Effector memory CD4-positive, alpha-beta T cell (primary cell): ENCODE measurements around the gene IPP.
A peak's percentile ranks its signal among the peaks of the same experiment; 100 is the strongest.
"Not testable (repeated sequence)": the region's sequence is repeated elsewhere in the genome, so short reads cannot be mapped to it uniquely, and the experiment has no call there.

ENCODE experiments used
- DNase-seq, 3 donors: peaks; one replicate each; pipeline ENCODE4 v3.0.0-alpha.2; 2020
- H3K27ac ChIP-seq: 2 replicates; pipeline ENCODE4 v1.7.0; 2013; ENCODE audit warnings: mild to moderate bottlenecking, low read length, moderate library complexity; ENCODE audit not compliant: insufficient read depth, poor library complexity, severe bottlenecking
- H3K27me3 ChIP-seq: replicated peaks from 2 replicates; pipeline ENCODE4 v1.7.0; 2013; ENCODE audit warnings: mild to moderate bottlenecking, low read length; ENCODE audit not compliant: insufficient read depth, control insufficient read depth, poor library complexity, severe bottlenecking
- H3K36me3 ChIP-seq: 2 replicates; pipeline ENCODE4 v1.7.0; 2013; ENCODE audit warnings: mild to moderate bottlenecking, low read length, moderate library complexity; ENCODE audit not compliant: control insufficient read depth, insufficient read depth
- H3K4me1 ChIP-seq: 2 replicates; pipeline ENCODE4 v1.7.0; 2013; ENCODE audit warnings: low read length, mild to moderate bottlenecking; ENCODE audit not compliant: control insufficient read depth, insufficient read depth, poor library complexity, severe bottlenecking
- H3K4me3 ChIP-seq: 2 replicates; pipeline ENCODE4 v1.7.0; 2013; ENCODE audit warnings: low read length, low read depth, mild to moderate bottlenecking; ENCODE audit not compliant: insufficient read depth, poor library complexity, severe bottlenecking
- H3K9me3 ChIP-seq: 2 replicates; pipeline ENCODE4 v1.7.0; 2013; ENCODE audit warnings: mild to moderate bottlenecking, low read length, moderate library complexity; ENCODE audit not compliant: control insufficient read depth

The IPP gene

DNA sequence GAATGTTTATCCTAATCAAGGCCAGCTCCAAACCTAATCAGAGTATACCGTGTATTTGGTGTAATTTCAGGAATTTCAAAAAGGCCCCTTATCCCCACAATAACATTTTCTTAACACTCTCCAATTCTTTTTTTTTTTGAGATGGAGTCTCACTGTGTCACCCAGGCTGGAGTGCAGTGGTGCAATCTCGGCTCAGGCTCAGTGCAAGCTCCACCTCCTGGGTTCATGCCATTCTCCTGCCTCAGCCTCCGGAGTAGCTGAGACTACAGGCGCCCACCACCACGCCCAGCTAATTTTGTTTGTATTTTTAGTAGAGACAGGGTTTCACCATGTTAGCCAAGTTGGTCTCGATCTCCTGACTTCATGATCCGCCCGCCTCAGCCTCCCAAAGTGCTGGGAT is 33.1 kb downstream of the IPP start:
- not testable (repeated sequence) for H3K27me3 ChIP-seq, H3K36me3 ChIP-seq, H3K4me3 ChIP-seq, H3K9me3 ChIP-seq, H3K4me1 ChIP-seq, H3K27ac ChIP-seq, DNase-seq

DNA sequence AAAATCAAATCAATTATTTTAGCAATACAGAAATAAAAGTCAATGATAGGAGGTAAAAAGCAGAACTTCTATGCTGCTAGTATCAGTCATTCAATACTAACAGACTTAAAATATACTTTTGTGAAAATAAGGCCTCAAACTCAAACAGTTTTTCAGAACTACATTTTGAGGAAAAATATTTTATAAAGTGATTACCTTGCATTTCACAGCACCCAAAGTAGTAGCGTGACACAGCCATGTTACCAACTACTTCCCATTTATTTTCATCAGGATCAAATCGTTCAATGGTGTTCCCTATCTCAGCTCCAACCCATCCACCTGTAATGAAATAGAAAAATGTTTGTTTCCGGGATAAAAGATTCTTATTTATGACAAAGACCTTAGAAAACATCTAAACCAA is 33.8 kb downstream of the IPP start:
- H3K9me3 ChIP-seq, result no peaks in the 10 kb centered on the region
- no peaks in the 10 kb centered on the region for H3K27me3 ChIP-seq
- H3K4me3 ChIP-seq, result no peak overlapping the region
- peaks cover 3% of the 10 kb centered on the region for H3K36me3 ChIP-seq
- no peaks in the 10 kb centered on the region for H3K4me1 ChIP-seq
- no peak overlapping the region for H3K27ac ChIP-seq
- no peak for DNase-seq

DNA sequence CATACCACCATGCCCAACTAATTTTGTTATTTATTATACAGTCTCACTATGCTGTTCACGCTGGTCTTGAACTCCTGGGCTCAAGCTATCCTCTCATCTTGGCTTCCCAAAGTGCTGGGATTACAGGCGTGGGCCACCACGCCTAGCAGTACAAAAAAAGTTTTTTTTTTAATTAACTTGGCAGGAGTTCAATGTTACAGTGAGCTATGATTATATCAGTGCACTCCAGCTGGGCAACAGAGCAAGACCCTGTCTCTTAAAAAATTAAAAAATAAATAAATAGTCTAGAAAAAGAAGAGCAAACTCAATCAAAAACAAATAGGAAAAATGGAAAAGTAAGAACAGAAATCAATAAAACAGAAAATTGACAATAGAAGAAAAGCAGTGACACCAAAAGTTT is 36.7 kb downstream of the IPP start:
- no peak overlapping the region for H3K4me3 ChIP-seq
- no peaks in the 10 kb centered on the region for H3K27me3 ChIP-seq
- DNase-seq, result no peak
- H3K27ac ChIP-seq, result no peak overlapping the region
- H3K36me3 ChIP-seq, result peaks cover 3% of the 10 kb centered on the region
- H3K9me3 ChIP-seq, result no peaks in the 10 kb centered on the region
- no peaks in the 10 kb centered on the region for H3K4me1 ChIP-seq

DNA sequence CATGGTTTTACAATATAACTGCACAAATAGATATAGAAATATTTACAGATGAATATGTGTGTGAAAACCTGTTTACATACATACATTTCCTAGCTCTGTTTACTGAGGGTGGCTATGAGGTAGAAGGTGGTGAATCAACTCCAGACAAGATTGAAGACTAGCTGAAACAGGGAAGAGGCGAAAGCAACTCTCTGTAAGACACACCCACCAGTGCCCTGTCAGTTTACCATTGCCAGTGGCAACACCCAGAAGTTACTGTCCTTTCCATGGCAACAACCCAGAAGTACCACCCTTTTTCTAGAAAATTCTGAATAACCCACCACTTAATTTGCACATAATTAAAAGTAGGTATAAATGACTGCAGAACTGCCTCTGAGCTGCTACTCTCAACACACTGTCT is 45.8 kb downstream of the IPP start:
- no peak overlapping the region for H3K27ac ChIP-seq
- no peak for DNase-seq
- no peaks in the 10 kb centered on the region for H3K27me3 ChIP-seq
- H3K4me1 ChIP-seq, result no peaks in the 10 kb centered on the region
- H3K36me3 ChIP-seq, result peaks cover 3% of the 10 kb centered on the region
- no peak overlapping the region for H3K4me3 ChIP-seq
- H3K9me3 ChIP-seq, result no peaks in the 10 kb centered on the region

DNA sequence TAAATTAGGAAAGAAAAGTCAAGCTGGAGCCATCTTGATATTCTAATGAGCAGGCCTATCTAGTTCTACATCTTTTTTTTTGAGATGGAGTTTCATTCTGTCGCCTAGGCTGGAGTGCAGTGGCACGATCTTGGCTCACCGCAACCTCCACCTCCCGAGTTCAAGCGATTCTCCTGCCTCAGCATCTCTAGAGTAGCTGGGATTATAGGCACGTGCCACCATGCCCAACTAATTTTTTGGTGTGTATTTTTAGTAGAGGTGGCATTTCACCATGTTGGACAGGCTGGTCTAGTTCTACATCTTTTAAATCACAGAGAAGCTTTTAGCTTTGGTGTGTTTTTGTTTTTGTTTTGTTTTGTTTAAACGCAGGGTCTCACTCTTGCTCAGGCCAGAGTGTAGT is 55.6 kb downstream of the IPP start:
- Histone ChIP-seq H3K4me1 (no peaks in the 10 kb centered on the region), H3K27ac (no peak overlapping the region), H3K9me3 (no peaks in the 10 kb centered on the region), H3K4me3 (no peak overlapping the region), H3K27me3 (no peaks in the 10 kb centered on the region), H3K36me3 (peaks cover 24% of the 10 kb centered on the region)
- DNase-seq, result no peak

DNA sequence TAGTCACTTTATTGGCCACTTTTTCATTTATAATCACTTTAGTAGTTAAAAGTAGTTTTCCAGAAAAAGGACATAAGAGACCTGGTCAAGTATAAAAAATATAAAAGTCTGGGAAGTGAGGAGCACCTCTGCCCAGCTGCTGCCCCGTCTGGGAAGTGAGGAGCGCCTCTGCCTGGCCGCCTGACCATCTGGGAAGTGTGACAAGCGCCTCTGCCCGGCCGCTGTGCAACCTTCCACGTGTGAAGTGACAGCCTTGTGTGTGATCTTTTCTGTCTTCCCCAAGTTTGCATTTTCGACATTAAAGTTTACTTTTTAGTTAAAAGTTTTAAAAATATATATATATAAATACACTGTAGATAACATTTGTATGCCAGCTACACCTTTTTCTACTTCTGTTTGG is 56.6 kb downstream of the IPP start:
- not testable (repeated sequence) for H3K27ac ChIP-seq, H3K4me3 ChIP-seq
- peaks cover 24% of the 10 kb centered on the region for H3K36me3 ChIP-seq

DNA sequence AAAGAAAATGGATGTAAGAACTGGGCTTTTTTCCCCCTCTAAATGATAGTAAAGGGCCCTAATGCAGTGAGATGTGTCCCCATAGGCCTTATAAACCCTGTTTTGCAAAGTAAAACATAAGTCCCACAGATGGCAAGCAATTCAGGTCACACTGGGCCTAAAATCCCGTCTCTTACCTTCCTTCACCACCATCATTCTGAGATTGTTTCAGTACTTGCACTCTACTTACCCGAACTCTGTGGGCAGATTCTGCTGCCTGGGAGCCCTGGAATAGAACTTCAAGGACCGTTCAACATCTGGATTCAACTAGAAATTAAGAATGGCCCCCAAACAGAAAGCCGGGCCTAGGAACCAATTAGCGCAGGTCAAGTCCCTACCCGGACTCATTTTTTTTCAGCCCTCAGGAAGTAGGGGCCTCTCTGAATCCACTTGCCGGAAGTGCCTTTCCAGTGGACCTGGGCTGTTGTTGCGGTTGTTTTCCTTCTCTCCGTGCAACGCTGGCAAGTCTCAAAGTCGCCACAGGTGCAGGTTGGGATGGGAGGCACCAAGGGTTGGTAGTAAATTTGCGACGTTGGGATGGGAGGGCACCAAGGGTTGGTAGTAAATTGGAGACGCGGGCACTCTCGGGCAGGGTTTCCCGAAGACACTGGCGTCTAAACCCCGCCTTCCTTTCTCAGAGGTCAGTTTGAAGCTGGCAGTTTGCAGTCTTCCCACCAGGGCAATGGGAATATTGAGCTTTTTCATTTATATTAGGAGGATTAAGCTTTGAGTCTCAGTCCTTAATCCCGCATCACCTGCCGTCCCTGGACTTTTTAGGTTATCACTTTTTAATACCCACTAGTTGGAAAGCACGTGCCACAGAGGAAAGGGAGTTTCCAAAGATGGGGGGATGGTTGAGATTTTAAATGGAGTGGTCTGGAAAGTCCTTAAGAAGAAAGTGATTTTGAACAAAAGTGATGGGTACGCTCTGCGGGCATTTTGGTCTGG is 62.4 kb downstream of the IPP start, which contains the start of gene TMEM69:
Gene TMEM69 (plus strand): TSS at position 428 of the 987 bp plus-strand sequence. CDS start 2,888 bp downstream, outside the sequence.
- Histone ChIP-seq H3K27ac (peak within 1 kb of the TSS; percentile 94), H3K9me3 (no peaks in the 10 kb centered on the region), H3K4me1 (peaks cover 3% of the 10 kb centered on the region), H3K36me3 (peaks cover 3% of the 10 kb centered on the region), H3K27me3 (no peaks in the 10 kb centered on the region), H3K4me3 (peak within 1 kb of the TSS; percentile 70)
- peak; percentile 44 to 67 (median 64) for DNase-seq

More for the DNA sequence above, 56.6 kb downstream of the IPP start:
- not testable (repeated sequence) for H3K4me1 ChIP-seq, H3K9me3 ChIP-seq, H3K27me3 ChIP-seq, DNase-seq

DNA sequence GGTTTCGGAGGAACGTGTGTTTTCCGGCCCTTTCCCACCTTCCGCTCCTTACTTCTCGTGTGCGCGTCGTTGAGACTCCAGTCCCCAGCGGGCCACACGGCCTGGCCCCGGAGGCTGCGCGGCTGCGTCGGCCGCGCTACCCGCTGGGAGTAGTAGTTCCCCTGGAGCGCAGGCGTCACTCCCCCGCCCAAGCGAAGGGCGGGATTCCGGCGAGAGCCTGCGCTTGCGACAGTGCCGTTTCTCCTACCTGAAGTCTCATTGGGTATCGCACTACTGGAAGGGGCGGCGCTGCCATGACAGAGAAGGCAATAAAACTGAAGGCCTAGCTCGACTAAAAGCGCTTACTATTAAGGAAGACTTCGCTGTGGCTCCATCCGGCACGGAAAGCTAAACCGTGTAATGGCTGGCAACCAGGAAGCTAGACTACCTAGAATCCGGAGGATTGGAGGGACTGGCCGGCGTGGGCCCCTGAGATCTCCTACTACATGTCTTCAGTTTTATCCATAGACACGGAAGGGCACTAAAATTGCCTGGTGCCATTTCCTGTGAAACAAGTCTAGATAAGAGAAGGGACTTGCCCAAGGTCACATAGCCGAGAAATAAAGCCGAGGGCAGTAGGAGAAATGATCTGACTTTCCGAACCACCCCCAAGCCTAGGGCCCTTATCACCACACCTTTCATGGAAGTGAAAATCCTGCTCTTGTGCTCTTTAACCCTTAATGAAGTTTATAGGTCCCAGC is 63.3 kb downstream of the IPP start:
- Histone ChIP-seq H3K4me3 (peak overlapping the region; percentile 100), H3K9me3 (no peaks in the 10 kb centered on the region), H3K27me3 (no peaks in the 10 kb centered on the region), H3K4me1 (peaks cover 3% of the 10 kb centered on the region), H3K36me3 (no peaks in the 10 kb centered on the region), H3K27ac (peak overlapping the region; percentile 94)
- peak; percentile 94 to 97 (median 96) for DNase-seq

DNA sequence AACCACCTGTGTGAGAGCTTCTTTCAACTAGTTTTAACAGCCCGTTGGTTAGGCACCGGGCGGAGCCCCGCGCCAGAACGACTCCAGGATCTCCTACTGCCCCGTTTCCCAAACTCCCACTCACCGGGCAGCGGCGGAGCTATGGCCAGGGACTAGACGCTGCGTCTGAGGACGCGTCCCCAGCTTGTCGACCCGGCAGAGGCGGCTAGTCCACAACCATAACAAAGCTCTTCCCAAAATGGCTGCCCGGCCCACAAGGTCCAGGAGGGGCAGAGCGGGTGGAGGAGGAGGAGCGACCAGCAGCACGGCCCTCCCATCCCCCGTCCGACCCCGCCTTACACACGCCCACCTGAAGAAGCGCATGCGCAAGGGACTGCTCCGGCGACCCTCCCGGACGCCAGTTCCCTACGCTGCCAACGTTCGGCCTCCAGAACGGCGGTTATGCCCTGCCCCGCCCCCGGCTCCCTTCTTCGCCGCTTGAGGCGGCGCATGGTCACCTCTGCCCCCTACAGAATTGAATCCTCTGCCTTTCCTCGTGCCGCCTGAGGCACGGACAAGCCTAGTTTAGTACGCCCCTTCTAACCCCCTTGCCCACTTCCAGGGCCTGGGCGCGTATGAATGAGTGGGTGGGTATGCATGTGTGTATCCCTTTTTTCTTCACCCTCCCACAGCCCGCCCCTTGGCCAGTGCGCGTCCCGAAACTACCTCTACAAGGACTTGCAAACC is 64.0 kb downstream of the IPP start, which contains the start of gene GPBP1L1:
Gene GPBP1L1 (minus strand): TSS at position 246 of the 726 bp plus-strand sequence. CDS start 27,446 bp downstream, outside the sequence.
- H3K27me3 ChIP-seq, result no peaks in the 10 kb centered on the region
- H3K4me1 ChIP-seq, result peaks cover 3% of the 10 kb centered on the region
- peak; percentile 94 to 97 (median 96) for DNase-seq
- H3K36me3 ChIP-seq, result no peaks in the 10 kb centered on the region
- no peaks in the 10 kb centered on the region for H3K9me3 ChIP-seq
- H3K27ac ChIP-seq, result peak within 1 kb of the TSS; percentile 94
- H3K4me3 ChIP-seq, result peak within 1 kb of the TSS; percentile 100
